ENCODE data around the gene ENPP6. TPM values are rescaled to one million over a fixed set of nuclear protein-coding genes. Genes with fewer than 3 reads are reported as not detected.

The ENPP6 gene
- total and polyA plus RNA-seq, 2 donors (not counting 1 experiment from before 2014, with no cell fraction given), result 0.01 TPM; not detected in 1

GRCh38 chr4:184090571-184090970 is 127.1 kb downstream of the ENPP6 start:
- no peak overlapping the region for H3K27ac Mint-ChIP-seq
- POLR2A ChIA-PET, result no interaction called here
- no peak for DNase-seq

DNA sequence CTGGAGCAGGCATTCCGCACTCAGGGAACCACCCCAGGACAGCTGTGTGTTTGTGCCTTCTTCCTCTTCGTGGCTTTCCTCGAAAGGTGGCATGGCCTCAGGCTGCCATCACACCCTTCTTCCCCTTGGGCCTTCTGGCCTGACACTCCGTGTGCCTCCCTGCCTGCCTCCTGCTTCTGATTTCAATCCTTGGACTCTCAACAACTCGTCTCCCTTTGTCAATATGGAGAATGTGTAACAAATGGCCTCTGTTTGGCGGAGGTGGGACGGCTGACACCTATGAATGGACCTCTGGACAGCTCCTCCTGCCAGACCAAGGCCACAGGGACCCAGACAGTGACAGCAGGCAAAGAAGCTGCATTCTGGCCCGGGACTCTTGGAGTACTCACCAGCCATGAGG is 137.0 kb downstream of the ENPP6 start:
- Histone ChIP-seq H3K4me1 (ENCODE audit: control insufficient read depth in 2 of 2, insufficient read depth in 2 of 2, low read length in 2 of 2) (no peaks in the 10 kb centered on the region), H3K9me3 (ENCODE audit: control extremely low read depth in 1 of 3, control insufficient read depth in 2 of 3, insufficient read depth in 1 of 3, low read length in 2 of 3) (peaks cover 0 to 4% (median 0%) of the 10 kb centered on the region in 3 donors), H3K79me2 (ENCODE audit: control insufficient read depth, insufficient read depth, low read length) (no peaks in the 10 kb centered on the region), H3K27ac (ENCODE audit: low read length in 2 of 2) (no peak overlapping the region), H3K4me2 (replicated peaks; ENCODE audit: low read depth, low read length, poor library complexity, severe bottlenecking) (no peak overlapping the region), H2AFZ (ENCODE audit: insufficient read depth, low read depth, low read length, poor library complexity, severe bottlenecking) (no peak overlapping the region), H4K20me1 (ENCODE audit: control insufficient read depth, insufficient read depth, low read length, poor library complexity, severe bottlenecking) (no peaks in the 10 kb centered on the region), H3K36me3 (replicated peaks in 1 of 2; ENCODE audit: control extremely low read depth in 1 of 2, control insufficient read depth in 1 of 2, extremely low read depth in 1 of 2, insufficient read depth in 2 of 2, low read length in 1 of 2) (no peaks in the 10 kb centered on the region), H3K9ac (ENCODE audit: low read length) (no peak overlapping the region), H3K4me3 (ENCODE audit: control extremely low read depth in 1 of 5, extremely low read depth in 1 of 5, insufficient read depth in 1 of 5, low read depth in 2 of 5, low read length in 4 of 5) (no peak overlapping the region), H3K27me3 (replicated peaks in 1 of 4; ENCODE audit: control extremely low read depth in 1 of 4, control insufficient read depth in 3 of 4, insufficient read depth in 4 of 4, low read length in 3 of 4) (peaks cover 0 to 7% (median 0%) of the 10 kb centered on the region in 4 experiments)
- 74% methylated on average over 5 of the region's 8 CpGs for WGBS (ENCODE audit: insufficient coverage)
- POLR2A ChIA-PET, result no interaction called here
- H3K4me3 Mint-ChIP-seq, result no peak overlapping the region
- CTCF ChIA-PET, result no interaction called here
- DNase-seq (no peak), ATAC-seq (ENCODE audit: low read depth) (no peak)
- peaks cover 56% of the 10 kb centered on the region for H3K27me3 Mint-ChIP-seq
- intact Hi-C loops (cut with micrococcal nuclease), result no loop called here
- no peak overlapping the region for H3K27ac Mint-ChIP-seq
- no peaks in the 10 kb centered on the region for H3K9me3 Mint-ChIP-seq (ENCODE audit: insufficient read depth)
- H3K4me1 Mint-ChIP-seq, result no peaks in the 10 kb centered on the region
- no peak for TF ChIP-seq EZH2 (IDR thresholded peaks at IDR 0.05; ENCODE audit: borderline replicate concordance, insufficient read depth, low read depth, low read length, poor library complexity, severe bottlenecking)
- TF ChIP-seq, protein P1, sequence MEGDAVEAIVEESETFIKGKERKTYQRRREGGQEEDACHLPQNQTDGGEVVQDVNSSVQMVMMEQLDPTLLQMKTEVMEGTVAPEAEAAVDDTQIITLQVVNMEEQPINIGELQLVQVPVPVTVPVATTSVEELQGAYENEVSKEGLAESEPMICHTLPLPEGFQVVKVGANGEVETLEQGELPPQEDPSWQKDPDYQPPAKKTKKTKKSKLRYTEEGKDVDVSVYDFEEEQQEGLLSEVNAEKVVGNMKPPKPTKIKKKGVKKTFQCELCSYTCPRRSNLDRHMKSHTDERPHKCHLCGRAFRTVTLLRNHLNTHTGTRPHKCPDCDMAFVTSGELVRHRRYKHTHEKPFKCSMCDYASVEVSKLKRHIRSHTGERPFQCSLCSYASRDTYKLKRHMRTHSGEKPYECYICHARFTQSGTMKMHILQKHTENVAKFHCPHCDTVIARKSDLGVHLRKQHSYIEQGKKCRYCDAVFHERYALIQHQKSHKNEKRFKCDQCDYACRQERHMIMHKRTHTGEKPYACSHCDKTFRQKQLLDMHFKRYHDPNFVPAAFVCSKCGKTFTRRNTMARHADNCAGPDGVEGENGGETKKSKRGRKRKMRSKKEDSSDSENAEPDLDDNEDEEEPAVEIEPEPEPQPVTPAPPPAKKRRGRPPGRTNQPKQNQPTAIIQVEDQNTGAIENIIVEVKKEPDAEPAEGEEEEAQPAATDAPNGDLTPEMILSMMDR (IDR thresholded peaks at IDR 0.05), result no peak

More at GRCh38 chr4:184090571-184090970, 127.1 kb downstream of the ENPP6 start:
- H3K4me2 ChIP-seq (replicated peaks; ENCODE audit: low read depth, low read length, poor library complexity, severe bottlenecking), result no peak overlapping the region
- CTCF ChIA-PET, result no interaction called here
- H3K9ac ChIP-seq (ENCODE audit: low read length), result no peak overlapping the region
- H2AFZ ChIP-seq (ENCODE audit: insufficient read depth, low read depth, low read length, poor library complexity, severe bottlenecking), result no peak overlapping the region
- H4K20me1 ChIP-seq (ENCODE audit: control insufficient read depth, insufficient read depth, low read length, poor library complexity, severe bottlenecking), result no peaks in the 10 kb centered on the region
- peaks cover 0 to 3% (median 0%) of the 10 kb centered on the region in 4 experiments for H3K27me3 ChIP-seq (replicated peaks in 1 of 4; ENCODE audit: control extremely low read depth in 1 of 4, control insufficient read depth in 3 of 4, insufficient read depth in 4 of 4, low read length in 3 of 4)
- no peaks in the 10 kb centered on the region for H3K4me1 ChIP-seq (ENCODE audit: control insufficient read depth in 2 of 2, insufficient read depth in 2 of 2, low read length in 2 of 2)
- no peak for ATAC-seq (ENCODE audit: low read depth)
- no peaks in the 10 kb centered on the region for H3K79me2 ChIP-seq (ENCODE audit: control insufficient read depth, insufficient read depth, low read length)
- no peak overlapping the region for H3K27ac ChIP-seq (ENCODE audit: low read length in 2 of 2)
- WGBS (ENCODE audit: insufficient coverage), result 83% methylated on average over 2 of the region's 3 CpGs
- H3K27me3 Mint-ChIP-seq, result peaks cover 9% of the 10 kb centered on the region
- no peaks in the 10 kb centered on the region for H3K36me3 ChIP-seq (replicated peaks in 1 of 2; ENCODE audit: control extremely low read depth in 1 of 2, control insufficient read depth in 1 of 2, extremely low read depth in 1 of 2, insufficient read depth in 2 of 2, low read length in 1 of 2)
- intact Hi-C loops (cut with micrococcal nuclease), result no loop called here
- TF ChIP-seq EZH2 (IDR thresholded peaks at IDR 0.05; ENCODE audit: borderline replicate concordance, insufficient read depth, low read depth, low read length, poor library complexity, severe bottlenecking), result no peak
- TF ChIP-seq, protein P1 (IDR thresholded peaks at IDR 0.05), result no peak
- H3K4me3 ChIP-seq (ENCODE audit: control extremely low read depth in 1 of 5, extremely low read depth in 1 of 5, insufficient read depth in 1 of 5, low read depth in 2 of 5, low read length in 4 of 5), result no peak overlapping the region
- no peak overlapping the region for H3K4me3 Mint-ChIP-seq
- no peaks in the 10 kb centered on the region for H3K9me3 Mint-ChIP-seq (ENCODE audit: insufficient read depth)
- H3K9me3 ChIP-seq (ENCODE audit: control extremely low read depth in 1 of 3, control insufficient read depth in 2 of 3, insufficient read depth in 1 of 3, low read length in 2 of 3), result no peaks in the 10 kb centered on the region
- H3K4me1 Mint-ChIP-seq, result no peaks in the 10 kb centered on the region
